ENCODE data around the gene AMOTL2. TPM values are rescaled to one million over a fixed set of nuclear protein-coding genes. Genes with fewer than 3 reads are reported as not detected.
A peak's percentile ranks its signal among the peaks of the same experiment; 100 is the strongest.

The AMOTL2 gene
- total RNA-seq, 2 donors from 2014 or later: not detected

DNA sequence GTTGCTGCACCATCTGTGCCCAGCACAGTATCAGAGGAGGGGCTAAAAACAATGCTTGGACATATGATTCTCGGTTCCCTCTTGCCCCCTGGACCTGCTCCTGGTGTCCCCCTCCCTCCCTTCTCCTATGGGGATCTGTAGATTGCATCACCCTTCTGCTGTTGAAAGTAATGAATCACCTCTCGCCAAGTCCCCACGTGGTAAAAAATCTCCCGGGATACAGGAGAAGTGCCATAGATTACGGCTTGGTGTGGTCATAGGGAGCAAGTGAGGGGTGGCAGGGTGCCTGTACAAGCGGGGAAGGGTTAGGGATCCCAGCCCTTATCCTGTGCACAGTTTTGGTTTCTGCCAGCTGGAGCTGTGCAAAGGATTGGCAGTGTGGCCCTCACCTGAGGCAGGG lies 37.7 kb downstream of the AMOTL2 start:
- DNase-seq (ENCODE audit: low spot score): no peak
- Mint-ChIP-seq H3K9me3 (no peaks in the 10 kb centered on the region), H3K4me3 (no peak overlapping the region), H3K36me3 (no peaks in the 10 kb centered on the region), H3K27ac (no peak overlapping the region), H3K4me1 (ENCODE audit: low read depth in 2 of 2) (no peaks in the 10 kb centered on the region), H3K27me3 (peaks cover 7 to 9% of the 10 kb centered on the region in 2 donors)
- ATAC-seq: no peak

DNA sequence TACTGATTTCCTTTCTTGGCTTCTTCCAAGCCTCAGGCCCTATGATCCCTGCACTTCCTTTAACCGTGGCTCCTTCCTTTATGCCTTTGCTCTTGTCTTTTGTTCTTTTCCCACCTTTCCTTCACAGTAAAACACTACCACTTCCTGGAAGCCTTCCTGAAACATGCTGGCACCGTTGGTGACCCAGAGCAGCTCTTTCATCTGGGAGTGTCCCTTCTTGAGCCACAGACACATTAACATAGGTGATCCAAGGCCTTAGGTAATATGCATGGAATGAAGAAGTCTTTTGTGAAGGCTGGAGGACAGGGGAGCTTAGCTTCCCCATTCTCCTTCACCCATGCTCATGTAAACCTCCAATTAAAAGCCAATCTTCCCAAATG lies 39.4 kb downstream of the AMOTL2 start:
- DNase-seq (ENCODE audit: low spot score) (no peak), ATAC-seq (no peak)
- Mint-ChIP-seq H3K4me1 (ENCODE audit: low read depth in 2 of 2) (no peaks in the 10 kb centered on the region), H3K4me3 (no peak overlapping the region), H3K9me3 (no peaks in the 10 kb centered on the region), H3K27me3 (peaks cover 1 to 11% of the 10 kb centered on the region in 2 donors), H3K27ac (no peak overlapping the region), H3K36me3 (no peaks in the 10 kb centered on the region)

DNA sequence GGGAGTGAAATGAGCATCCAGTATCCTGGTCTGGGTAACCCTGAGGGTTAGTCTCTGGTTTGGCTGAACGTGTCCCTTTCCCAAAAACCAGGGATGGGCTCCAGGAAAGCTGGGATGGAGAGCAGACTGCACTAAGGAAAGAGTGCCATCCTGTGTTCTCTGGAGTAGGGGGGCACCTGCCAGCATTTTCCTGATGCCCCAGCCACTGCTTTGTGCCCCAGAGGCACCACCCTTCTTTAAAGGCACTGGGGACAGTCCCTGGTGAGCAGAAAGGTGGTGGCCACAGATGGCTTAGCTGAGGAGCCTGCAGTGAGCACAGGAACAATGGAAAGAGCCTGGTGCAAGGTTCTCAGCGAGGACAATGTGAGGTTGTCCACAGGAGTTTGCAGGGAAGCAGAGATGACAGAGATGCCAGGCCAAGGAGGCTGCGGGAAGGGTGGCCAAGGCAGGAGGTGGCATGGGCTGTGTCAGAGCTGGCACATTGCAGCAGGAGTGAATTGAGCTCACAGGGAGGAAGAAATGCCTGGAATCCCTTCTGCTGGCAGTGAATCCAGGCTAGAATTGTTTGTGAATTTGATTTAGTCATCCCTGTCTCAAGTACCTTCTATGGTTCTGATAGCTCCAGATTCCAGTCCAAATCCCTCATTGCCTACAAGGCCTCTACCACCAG lies 39.9 kb downstream of the AMOTL2 start:
- Mint-ChIP-seq H3K4me1 (ENCODE audit: low read depth in 2 of 2) (no peaks in the 10 kb centered on the region), H3K36me3 (no peaks in the 10 kb centered on the region), H3K27me3 (peaks cover 2 to 10% of the 10 kb centered on the region in 2 donors), H3K9me3 (no peaks in the 10 kb centered on the region), H3K4me3 (no peak overlapping the region), H3K27ac (no peak overlapping the region)
- no peak for ATAC-seq
- DNase-seq (ENCODE audit: low spot score): no peak

DNA sequence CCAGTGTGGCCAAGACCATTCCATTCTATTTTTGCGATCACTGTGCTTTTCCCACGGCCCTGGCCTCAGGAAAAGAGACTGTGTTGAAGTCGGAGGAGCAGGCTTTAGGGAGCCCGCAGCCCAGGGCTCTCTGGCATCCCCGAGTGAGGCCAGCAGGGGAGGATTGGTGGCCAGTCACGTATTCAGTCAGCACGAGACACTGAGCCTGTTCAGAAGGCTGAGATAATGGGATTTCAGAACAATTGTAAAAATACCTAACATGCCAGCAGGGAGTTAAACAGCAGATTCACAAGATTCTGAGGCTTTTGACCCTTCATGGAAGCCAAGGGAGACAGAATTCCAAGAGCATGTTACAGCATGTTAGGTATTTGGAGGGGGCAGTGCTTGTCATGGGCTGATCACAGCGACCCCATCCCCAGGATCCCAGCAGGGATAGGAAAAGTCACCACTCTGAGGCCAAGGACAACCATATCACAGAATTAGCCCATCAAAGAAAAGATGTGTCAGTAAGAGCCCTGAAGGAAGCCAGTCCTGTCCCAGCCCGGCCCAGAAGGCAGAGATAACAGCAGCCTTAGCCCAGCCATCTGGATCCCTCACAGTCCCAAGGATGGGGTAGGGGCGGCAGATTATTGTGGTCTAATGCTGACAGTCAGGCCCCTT lies 40.6 kb downstream of the AMOTL2 start:
- H3K27ac Mint-ChIP-seq: no peak overlapping the region
- H3K9me3 Mint-ChIP-seq: no peaks in the 10 kb centered on the region
- peaks cover 5 to 10% of the 10 kb centered on the region in 2 donors for H3K27me3 Mint-ChIP-seq
- ATAC-seq (no peak), DNase-seq (ENCODE audit: low spot score) (no peak)
- no peak overlapping the region for H3K4me3 Mint-ChIP-seq
- no peaks in the 10 kb centered on the region for H3K36me3 Mint-ChIP-seq
- no peaks in the 10 kb centered on the region for H3K4me1 Mint-ChIP-seq (ENCODE audit: low read depth in 2 of 2)

DNA sequence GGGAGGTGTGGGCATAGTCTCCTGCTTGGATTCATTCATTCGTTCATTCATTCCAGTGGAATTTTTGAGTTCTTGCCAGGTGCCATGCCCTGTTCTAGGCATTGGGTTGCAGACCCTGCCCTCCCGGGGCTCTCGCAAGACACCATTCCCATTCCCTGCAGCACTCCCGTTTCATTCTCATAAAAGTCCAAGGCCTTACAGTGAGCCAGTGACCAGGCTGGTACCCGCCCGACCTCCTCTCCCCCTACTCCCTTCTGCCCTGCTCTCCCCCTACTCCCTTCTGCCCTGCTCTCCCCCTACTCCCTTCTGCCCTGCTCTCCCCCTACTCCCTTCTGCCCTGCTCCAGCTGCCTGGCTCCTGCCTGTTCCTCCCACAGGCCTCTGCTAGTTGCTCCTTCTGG lies 41.9 kb downstream of the AMOTL2 start:
- no peak for ATAC-seq
- Mint-ChIP-seq H3K9me3 (no peaks in the 10 kb centered on the region), H3K27me3 (peaks cover 5 to 10% of the 10 kb centered on the region in 2 donors), H3K4me1 (ENCODE audit: low read depth in 2 of 2) (no peaks in the 10 kb centered on the region), H3K36me3 (no peaks in the 10 kb centered on the region), H3K4me3 (no peak overlapping the region), H3K27ac (no peak overlapping the region)
- no peak for DNase-seq (ENCODE audit: low spot score)

DNA sequence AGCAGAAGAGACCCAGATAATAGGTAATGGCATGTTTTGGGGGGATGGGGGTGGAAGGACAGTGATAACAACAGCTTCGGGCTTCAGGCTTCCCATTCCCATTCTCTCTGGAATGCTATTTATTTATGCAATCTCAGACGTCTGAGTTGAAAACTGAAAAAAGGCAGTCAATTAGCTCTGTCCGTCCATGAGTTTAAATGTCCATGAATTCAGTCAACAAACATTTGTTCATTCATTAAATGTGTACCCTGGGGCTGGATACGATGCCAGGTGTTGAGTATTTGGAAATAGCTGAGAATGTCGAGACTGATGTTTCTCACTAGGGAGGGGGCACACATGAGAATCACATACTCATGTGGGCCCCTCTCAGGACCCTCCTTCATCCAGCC lies 42.4 kb downstream of the AMOTL2 start:
- Mint-ChIP-seq H3K4me1 (ENCODE audit: low read depth in 2 of 2) (no peaks in the 10 kb centered on the region), H3K9me3 (no peaks in the 10 kb centered on the region), H3K27ac (no peak overlapping the region), H3K4me3 (no peak overlapping the region), H3K27me3 (peaks cover 5 to 10% of the 10 kb centered on the region in 2 donors), H3K36me3 (no peaks in the 10 kb centered on the region)
- DNase-seq (ENCODE audit: low spot score): no peak
- no peak for ATAC-seq

DNA sequence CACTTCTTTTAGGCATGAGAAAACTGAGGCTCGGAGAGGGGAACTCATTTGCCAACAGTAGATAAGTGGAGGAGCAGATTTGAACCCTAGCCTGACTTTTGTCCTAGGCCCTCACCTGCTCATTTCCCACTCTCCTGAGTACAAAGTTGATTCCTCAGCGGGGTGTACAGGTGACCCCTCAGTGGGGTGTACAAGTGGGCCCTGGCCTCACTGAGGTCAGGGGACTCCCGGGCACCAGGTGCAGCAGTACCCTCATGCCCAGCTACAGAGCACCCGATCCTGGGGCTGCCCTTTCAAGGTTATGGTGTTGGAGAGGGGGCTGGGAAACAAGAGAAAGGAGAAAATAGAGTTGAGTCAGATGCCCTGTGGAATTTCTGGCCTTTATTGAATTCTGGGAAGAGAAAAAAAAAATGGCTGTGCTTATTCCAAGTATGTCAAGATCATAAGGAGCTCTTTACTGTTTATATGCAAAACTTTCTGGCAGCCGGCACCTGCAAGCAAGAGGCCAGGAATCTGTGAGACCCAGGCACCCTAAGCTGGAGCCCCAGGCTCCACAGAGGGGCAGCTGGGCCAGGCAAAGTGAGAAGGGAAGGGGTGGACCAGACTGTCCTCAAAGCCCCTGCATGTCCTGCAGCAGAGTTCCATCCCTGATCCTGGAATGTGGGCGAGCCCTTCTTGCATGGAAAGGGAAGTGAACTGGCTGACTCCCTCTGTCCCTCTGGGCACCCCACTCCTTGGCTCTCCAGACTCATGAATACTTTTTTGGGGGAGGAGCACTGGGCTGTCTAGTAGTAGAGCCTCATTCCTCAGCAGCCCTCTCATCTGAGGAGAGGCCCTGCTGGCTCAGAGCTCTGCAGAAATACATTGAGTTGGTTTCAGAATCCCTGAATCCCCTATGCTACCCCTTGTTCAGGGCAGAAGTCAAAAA lies 43.1 kb downstream of the AMOTL2 start:
- Mint-ChIP-seq H3K36me3 (no peaks in the 10 kb centered on the region), H3K4me3 (no peak overlapping the region), H3K27me3 (peaks cover 5 to 10% of the 10 kb centered on the region in 2 donors), H3K27ac (no peak overlapping the region), H3K9me3 (no peaks in the 10 kb centered on the region), H3K4me1 (ENCODE audit: low read depth in 2 of 2) (no peaks in the 10 kb centered on the region)
- ATAC-seq: no peak
- DNase-seq (ENCODE audit: low spot score): no peak

DNA sequence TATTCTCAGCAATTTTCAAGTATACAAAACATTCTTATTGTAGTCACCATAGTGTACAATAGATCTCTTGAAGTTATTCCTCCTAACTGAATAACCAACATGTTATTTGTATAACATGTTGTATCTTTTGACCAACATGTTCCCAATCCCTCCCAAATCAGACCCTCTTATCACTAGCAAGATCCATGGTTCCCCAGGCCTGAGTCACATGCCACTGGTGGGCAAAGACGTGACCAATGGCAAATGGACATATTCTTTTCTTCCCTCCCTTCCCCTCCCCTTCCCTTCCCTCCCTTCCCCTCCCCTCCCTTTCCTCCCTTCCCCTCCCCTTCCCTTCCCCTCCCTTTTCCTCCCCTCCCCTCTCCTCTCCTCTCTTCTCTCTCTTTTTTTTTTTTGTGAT lies 45.4 kb downstream of the AMOTL2 start:
- Mint-ChIP-seq H3K4me3 (no peak overlapping the region), H3K36me3 (no peaks in the 10 kb centered on the region), H3K27ac (no peak overlapping the region), H3K27me3 (peaks cover 11 to 27% of the 10 kb centered on the region in 2 donors), H3K9me3 (no peaks in the 10 kb centered on the region), H3K4me1 (ENCODE audit: low read depth in 2 of 2) (no peaks in the 10 kb centered on the region)
- no peak for DNase-seq (ENCODE audit: low spot score)
- no peak for ATAC-seq

DNA sequence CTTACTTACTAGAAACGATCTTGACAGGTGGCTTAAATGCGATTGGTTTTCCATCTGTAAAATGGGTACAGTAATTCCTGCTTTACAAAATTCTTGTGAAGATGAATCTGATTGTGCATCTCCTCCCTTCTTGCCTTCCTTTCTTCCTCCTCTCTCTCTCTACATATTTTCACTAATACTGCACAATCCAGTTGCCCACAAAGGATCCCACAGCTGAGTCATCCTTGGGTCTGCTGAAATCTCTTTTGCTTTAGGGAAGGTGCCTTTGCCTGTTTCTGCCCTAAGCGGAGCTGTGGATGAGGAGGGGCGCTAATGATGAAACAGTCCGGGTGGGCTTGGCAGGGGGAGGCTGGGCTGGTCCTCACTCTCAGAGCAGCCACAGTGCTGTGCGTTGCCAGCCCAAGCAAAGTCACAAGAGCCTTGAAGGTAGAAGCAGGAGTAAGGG lies 46.1 kb downstream of the AMOTL2 start:
- no peak for ATAC-seq
- no peaks in the 10 kb centered on the region for H3K9me3 Mint-ChIP-seq
- no peaks in the 10 kb centered on the region for H3K36me3 Mint-ChIP-seq
- no peaks in the 10 kb centered on the region for H3K4me1 Mint-ChIP-seq (ENCODE audit: low read depth in 2 of 2)
- H3K27ac Mint-ChIP-seq: no peak overlapping the region
- H3K27me3 Mint-ChIP-seq: peaks cover 11 to 30% of the 10 kb centered on the region in 2 donors
- DNase-seq (ENCODE audit: low spot score): no peak
- no peak overlapping the region for H3K4me3 Mint-ChIP-seq

DNA sequence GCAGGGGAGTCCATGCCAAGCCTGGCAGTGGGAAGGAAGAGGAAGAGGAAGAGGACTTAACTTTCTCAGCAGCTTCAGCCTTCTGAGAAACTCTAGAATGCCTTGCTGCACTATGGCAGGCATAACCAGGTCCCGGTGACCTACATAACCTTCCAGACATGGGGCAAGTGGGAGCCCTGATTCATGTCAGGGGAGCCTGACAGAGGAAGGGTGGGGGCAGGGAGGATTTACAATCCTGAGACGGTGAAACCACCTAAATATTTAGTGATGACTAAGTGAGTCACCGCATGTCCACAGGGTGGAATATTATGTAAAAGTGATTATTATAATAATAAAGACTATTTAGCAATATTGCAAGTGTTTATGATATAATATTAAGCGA lies 46.7 kb downstream of the AMOTL2 start:
- Mint-ChIP-seq H3K27me3 (peaks cover 15 to 36% of the 10 kb centered on the region in 2 donors), H3K4me1 (ENCODE audit: low read depth in 2 of 2) (no peaks in the 10 kb centered on the region), H3K9me3 (no peaks in the 10 kb centered on the region), H3K27ac (no peak overlapping the region), H3K4me3 (no peak overlapping the region), H3K36me3 (no peaks in the 10 kb centered on the region)
- ATAC-seq (no peak), DNase-seq (ENCODE audit: low spot score) (no peak)

DNA sequence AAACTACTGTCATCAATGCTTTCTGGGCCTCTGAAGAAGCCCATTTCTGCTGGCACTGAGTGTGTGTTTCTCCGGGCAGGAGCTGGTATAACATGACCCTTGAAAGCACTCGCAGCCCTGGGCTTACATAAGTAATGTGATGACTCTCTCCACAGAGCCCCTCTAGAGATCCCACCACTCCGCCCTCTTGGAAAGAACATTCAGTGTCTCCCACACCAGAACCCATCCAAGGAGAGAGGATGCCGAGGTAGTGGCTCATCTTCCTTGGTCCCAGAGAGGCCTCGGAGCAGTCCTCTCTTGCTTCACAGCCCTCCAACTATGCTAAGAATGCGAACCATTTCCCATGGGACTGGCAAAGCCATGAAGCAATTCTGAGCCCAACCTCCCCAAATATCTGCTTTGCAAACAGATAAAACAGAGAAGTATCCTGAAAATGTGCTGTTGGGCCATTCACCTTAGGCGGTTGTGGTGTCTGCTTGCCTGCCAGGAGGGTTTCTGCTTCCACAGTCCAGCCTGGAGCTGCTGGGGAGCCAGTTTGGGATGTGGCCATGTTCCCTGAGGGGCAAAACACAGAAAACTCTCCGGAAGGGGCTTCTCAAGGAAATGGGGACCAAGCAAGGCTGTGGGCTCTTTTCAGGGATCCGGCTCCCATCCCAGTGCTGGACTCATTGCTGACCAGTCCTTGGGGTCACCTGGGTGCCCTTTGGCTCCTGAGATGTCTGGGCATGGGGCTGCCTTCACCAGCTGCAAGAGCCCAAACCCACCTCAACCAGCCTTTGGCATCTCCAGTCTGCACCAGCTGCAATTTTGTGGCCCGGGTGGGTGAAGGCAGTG lies 47.3 kb downstream of the AMOTL2 start:
- H3K4me3 Mint-ChIP-seq: no peak overlapping the region

DNA sequence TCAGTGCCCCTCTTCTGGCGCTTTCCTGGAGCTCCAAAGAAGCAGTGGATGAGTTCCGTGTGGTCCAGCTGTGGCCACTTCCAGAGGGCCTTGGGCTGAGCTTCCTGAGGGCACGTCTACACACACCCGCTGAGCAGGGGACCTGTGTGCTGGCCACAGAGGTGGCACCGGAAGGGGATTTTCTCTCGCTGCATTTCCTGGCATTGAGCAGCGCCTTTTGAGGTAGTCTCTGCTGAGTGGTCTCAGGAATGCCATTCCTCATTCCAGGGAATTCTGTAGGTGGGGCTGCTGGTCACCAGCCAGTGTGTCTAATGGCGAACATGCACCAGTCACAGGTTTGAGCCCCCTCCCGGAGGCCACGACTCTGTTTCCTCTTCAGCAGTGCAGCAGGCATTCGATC lies 48.1 kb downstream of the AMOTL2 start:
- Mint-ChIP-seq H3K4me3 (no peak overlapping the region), H3K27ac (no peak overlapping the region), H3K36me3 (no peaks in the 10 kb centered on the region), H3K27me3 (peaks cover 17 to 48% of the 10 kb centered on the region in 2 donors), H3K4me1 (ENCODE audit: low read depth in 2 of 2) (no peaks in the 10 kb centered on the region), H3K9me3 (no peaks in the 10 kb centered on the region)
- DNase-seq (ENCODE audit: low spot score) (no peak), ATAC-seq (no peak)

More for the DNA sequence above, 47.3 kb downstream of the AMOTL2 start:
- ATAC-seq (no peak), DNase-seq (ENCODE audit: low spot score) (no peak)
- Mint-ChIP-seq H3K9me3 (no peaks in the 10 kb centered on the region), H3K27me3 (peaks cover 15 to 42% of the 10 kb centered on the region in 2 donors), H3K4me1 (ENCODE audit: low read depth in 2 of 2) (no peaks in the 10 kb centered on the region), H3K36me3 (no peaks in the 10 kb centered on the region), H3K27ac (no peak overlapping the region)

DNA sequence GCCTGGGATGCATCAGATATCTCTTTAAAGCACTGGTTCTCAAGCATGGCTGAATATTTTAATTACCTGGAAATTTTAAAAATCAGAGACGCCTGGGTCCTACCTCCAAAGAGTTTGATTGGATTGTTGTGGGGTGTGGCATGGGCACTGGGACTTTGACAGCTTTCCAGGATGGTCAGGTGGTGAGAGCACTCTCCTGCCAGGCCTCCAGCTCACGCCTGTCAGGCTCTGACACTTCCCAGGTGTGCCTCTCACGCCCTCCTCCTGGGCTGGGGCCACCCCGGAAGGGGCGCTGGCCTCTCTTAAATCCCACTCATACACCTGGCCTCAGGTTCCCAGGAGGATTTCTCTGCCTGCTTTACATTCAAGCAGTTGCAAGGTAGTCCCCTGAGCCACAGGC lies 48.5 kb downstream of the AMOTL2 start:
- no peaks in the 10 kb centered on the region for H3K36me3 Mint-ChIP-seq
- H3K4me1 Mint-ChIP-seq (ENCODE audit: low read depth in 2 of 2): no peaks in the 10 kb centered on the region
- DNase-seq (ENCODE audit: low spot score) (no peak), ATAC-seq (peak in 1 of 2 donors; percentile 31)
- no peak overlapping the region for H3K27ac Mint-ChIP-seq
- no peak overlapping the region for H3K4me3 Mint-ChIP-seq
- peaks cover 19 to 46% of the 10 kb centered on the region in 2 donors for H3K27me3 Mint-ChIP-seq
- no peaks in the 10 kb centered on the region for H3K9me3 Mint-ChIP-seq

Measured in natural killer cell treated with Interleukin-12 subunit alpha and Interleukin-12 subunit beta and Interleukin-15 and Interleukin-18, amount 100 ng/mL, for 72 hours (primary cell).